Measurements from ENCODE around the gene MIA2.
"Not testable (repeated sequence)": the region's sequence is repeated elsewhere in the genome, so short reads cannot be mapped to it uniquely, and the experiment has no call there.

The MIA2 gene

GRCh38 chr14:39186941-39187525, 46.7 kb upstream of the MIA2 start:
- no peak overlapping the region for H3K4me3 ChIP-seq (ENCODE audit: low read length)
- H4K20me1 ChIP-seq (ENCODE audit: control insufficient read depth, insufficient read depth, low read depth, low read length), result peaks cover 6% of the 10 kb centered on the region; the same call in 1 of the 2 replicates
- no peaks in the 10 kb centered on the region for H3K9me2 ChIP-seq (replicated peaks; ENCODE audit: control insufficient read depth, low read length)
- H3K36me3 ChIP-seq (ENCODE audit: control insufficient read depth, low read length), result peaks cover 28% of the 10 kb centered on the region
- H3K27me3 ChIP-seq (ENCODE audit: control insufficient read depth, low read length), result no peaks in the 10 kb centered on the region
- H3K4me2 ChIP-seq (ENCODE audit: low read length), result no peak overlapping the region
- peaks cover 57% of the 10 kb centered on the region for H3F3A ChIP-seq (ENCODE audit: control insufficient read depth, insufficient read depth)
- no peak for TF ChIP-seq CTCF (IDR thresholded peaks at IDR 0.05; ENCODE audit: low read depth, low read length, poor library complexity, severe bottlenecking)
- TF ChIP-seq EZH2phosphoT487 (IDR thresholded peaks at IDR 0.05; ENCODE audit: borderline replicate concordance, low read length), result no peak
- H3K9me3 ChIP-seq (ENCODE audit: control insufficient read depth, insufficient read depth, low read length), result no peaks in the 10 kb centered on the region
- no peak overlapping the region for H3K27ac ChIP-seq (ENCODE audit: low read depth, low read length)
- no peaks in the 10 kb centered on the region for H3K79me2 ChIP-seq (ENCODE audit: control insufficient read depth, low read length)
- no peaks in the 10 kb centered on the region for H3K4me1 ChIP-seq (ENCODE audit: control insufficient read depth, low read length)

DNA sequence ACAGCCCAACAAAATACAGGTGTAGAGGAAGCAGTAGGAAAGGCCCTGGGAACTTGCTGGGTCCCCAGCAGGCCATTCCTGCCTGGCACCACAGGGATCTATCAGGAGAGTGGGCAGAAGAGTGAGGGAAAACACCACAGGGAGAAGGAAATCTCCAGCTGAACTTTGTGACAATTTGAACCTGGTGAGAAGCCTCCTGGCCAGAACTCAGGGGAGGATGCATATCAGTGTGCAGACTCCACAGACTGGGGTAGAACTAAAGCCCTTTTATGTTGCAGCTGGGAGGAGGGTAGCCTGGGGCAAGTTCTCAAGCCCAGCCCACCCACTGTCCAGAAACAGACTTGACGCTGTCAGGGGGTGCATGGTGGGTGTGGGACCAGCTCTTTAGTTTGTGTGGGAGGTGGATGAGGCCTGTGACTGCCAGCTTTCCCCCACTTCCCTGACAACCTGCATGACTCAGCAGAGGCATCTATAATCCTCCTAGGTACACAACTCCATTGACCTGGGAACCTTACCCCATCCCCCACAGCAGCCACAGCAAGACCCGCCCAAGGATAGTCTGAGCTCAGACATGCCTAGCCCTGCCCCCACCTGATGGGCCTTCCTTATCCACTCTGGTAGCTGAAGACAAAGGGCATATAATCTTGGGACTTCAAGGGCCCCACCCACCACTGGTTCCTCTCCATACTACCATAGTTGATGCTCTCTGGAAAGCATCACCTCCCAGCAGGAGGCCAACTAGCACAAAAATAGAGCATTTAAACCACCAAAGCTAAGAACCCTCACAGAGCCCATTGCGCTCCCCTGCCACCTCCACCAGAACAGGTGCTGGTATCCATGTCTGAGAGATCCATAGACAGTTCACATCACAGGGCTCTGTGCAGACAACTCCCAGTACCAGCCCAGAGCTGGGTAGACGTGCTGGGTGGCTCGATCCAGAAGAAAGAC, 29.8 kb upstream of the MIA2 start:
- Histone ChIP-seq H3K9me2 (replicated peaks; ENCODE audit: control insufficient read depth, low read length) (no peaks in the 10 kb centered on the region), H3K9me3 (ENCODE audit: control insufficient read depth, insufficient read depth, low read length) (no peaks in the 10 kb centered on the region), H3K27me3 (ENCODE audit: control insufficient read depth, low read length) (no peaks in the 10 kb centered on the region), H3F3A (ENCODE audit: control insufficient read depth, insufficient read depth) (no peaks in the 10 kb centered on the region), H3K27ac (ENCODE audit: low read depth, low read length) (no peak overlapping the region), H3K36me3 (ENCODE audit: control insufficient read depth, low read length) (no peaks in the 10 kb centered on the region), H3K4me2 (ENCODE audit: low read length) (no peak overlapping the region), H3K79me2 (ENCODE audit: control insufficient read depth, low read length) (no peaks in the 10 kb centered on the region), H4K20me1 (ENCODE audit: control insufficient read depth, insufficient read depth, low read depth, low read length) (no peaks in the 10 kb centered on the region), H3K4me3 (ENCODE audit: low read length) (no peak overlapping the region), H3K4me1 (ENCODE audit: control insufficient read depth, low read length) (no peaks in the 10 kb centered on the region)
- TF ChIP-seq EZH2phosphoT487 (IDR thresholded peaks at IDR 0.05; ENCODE audit: borderline replicate concordance, low read length) (no peak), CTCF (IDR thresholded peaks at IDR 0.05; ENCODE audit: low read depth, low read length, poor library complexity, severe bottlenecking) (no peak)

GRCh38 chr14:39207430-39207829, 26.3 kb upstream of the MIA2 start:
- not testable (repeated sequence) for H3K9me2 ChIP-seq (replicated peaks; ENCODE audit: control insufficient read depth, low read length); H3K4me2 ChIP-seq (ENCODE audit: low read length); H3K79me2 ChIP-seq (ENCODE audit: control insufficient read depth, low read length)

More at GRCh38 chr14:39207430-39207829, 26.3 kb upstream of the MIA2 start:
- H3K27me3 ChIP-seq (ENCODE audit: control insufficient read depth, low read length); H3F3A ChIP-seq (ENCODE audit: control insufficient read depth, insufficient read depth); H3K36me3 ChIP-seq (ENCODE audit: control insufficient read depth, low read length); H3K4me1 ChIP-seq (ENCODE audit: control insufficient read depth, low read length); H4K20me1 ChIP-seq (ENCODE audit: control insufficient read depth, insufficient read depth, low read depth, low read length); H3K4me3 ChIP-seq (ENCODE audit: low read length); H3K9me3 ChIP-seq (ENCODE audit: control insufficient read depth, insufficient read depth, low read length); H3K27ac ChIP-seq (ENCODE audit: low read depth, low read length): not testable (repeated sequence)
